ENCODE measurements around the gene FCN3. TPM values are rescaled to one million over a fixed set of nuclear protein-coding genes. Genes with fewer than 3 reads are reported as not detected.

The FCN3 gene
- total and polyA plus RNA-seq, 9 donors: 0.35 to 7.6 (median 2.4) TPM

GRCh38 chr1:27416387-27417111, 41.9 kb upstream of the FCN3 start:
- Histone ChIP-seq H3K4me1 (ENCODE audit: insufficient read depth) (peaks cover 1% of the 10 kb centered on the region), H3K9me3 (no peaks in the 10 kb centered on the region), H3K27ac (no peak overlapping the region), H3K4me3 (no peak overlapping the region), H3K36me3 (no peaks in the 10 kb centered on the region), H3K27me3 (no peaks in the 10 kb centered on the region)
- 81 to 91% (median 86%) methylated on average over 3 of the region's 3 CpGs for WGBS, 3 donors
- intact Hi-C loops (cut with DNase I): loop anchor here in 1 of 4 donors (5.0 kb wide), 1 partner anchor 186 kb away; the partner anchor contains the start of gene AHDC1
- no peak for TF ChIP-seq CTCF (IDR thresholded peaks at IDR 0.05)
- TF ChIP-seq POLR2A (IDR thresholded peaks at IDR 0.05): no peak
- TF ChIP-seq EP300 (IDR thresholded peaks at IDR 0.05): no peak
- DNase-seq: no peak

- no peak for TF ChIP-seq EP300 (IDR thresholded peaks at IDR 0.05)
- intact Hi-C loops (cut with DNase I): no loop called here
- peaks cover 1% of the 10 kb centered on the region for H3K4me1 ChIP-seq (ENCODE audit: insufficient read depth)
- H3K9me3 ChIP-seq: no peaks in the 10 kb centered on the region
- no peaks in the 10 kb centered on the region for H3K27me3 ChIP-seq
- no peak for DNase-seq
- H3K4me3 ChIP-seq: no peak overlapping the region
- no peaks in the 10 kb centered on the region for H3K36me3 ChIP-seq
- no peak overlapping the region for H3K27ac ChIP-seq
- WGBS, 3 donors: 93 to 97% (median 96%) methylated on average over 1 of the region's 1 CpG
Measured at GRCh38 chr1:27414091-27414490, 39.5 kb upstream of the FCN3 start.

- no peak overlapping the region for H3K4me3 ChIP-seq
- no peaks in the 10 kb centered on the region for H3K27me3 ChIP-seq
- WGBS, 3 donors: 70 to 78% (median 76%) methylated on average over 4 of the region's 4 CpGs
- intact Hi-C loops (cut with DNase I): no loop called here
- no peaks in the 10 kb centered on the region for H3K9me3 ChIP-seq
- no peak overlapping the region for H3K27ac ChIP-seq
- H3K4me1 ChIP-seq (ENCODE audit: insufficient read depth): no peaks in the 10 kb centered on the region
- no peak for TF ChIP-seq CTCF (IDR thresholded peaks at IDR 0.05)
- TF ChIP-seq POLR2A (IDR thresholded peaks at IDR 0.05): no peak
- no peak for TF ChIP-seq EP300 (IDR thresholded peaks at IDR 0.05)
- no peak for DNase-seq
- H3K36me3 ChIP-seq: no peaks in the 10 kb centered on the region
Measured at GRCh38 chr1:27413004-27413403, 38.4 kb upstream of the FCN3 start.

GRCh38 chr1:27412502-27412901, 37.9 kb upstream of the FCN3 start:
- H3K36me3 ChIP-seq: no peaks in the 10 kb centered on the region
- WGBS, 3 donors: 86 to 88% (median 87%) methylated on average over 4 of the region's 4 CpGs
- no peaks in the 10 kb centered on the region for H3K27me3 ChIP-seq
- no peak for DNase-seq
- H3K4me3 ChIP-seq: no peak overlapping the region
- no peaks in the 10 kb centered on the region for H3K9me3 ChIP-seq
- H3K27ac ChIP-seq: no peak overlapping the region
- intact Hi-C loops (cut with DNase I): no loop called here
- H3K4me1 ChIP-seq (ENCODE audit: insufficient read depth): no peaks in the 10 kb centered on the region
- no peak for TF ChIP-seq CTCF (IDR thresholded peaks at IDR 0.05)
- no peak for TF ChIP-seq POLR2A (IDR thresholded peaks at IDR 0.05)

- Histone ChIP-seq H3K4me1 (ENCODE audit: insufficient read depth) (no peaks in the 10 kb centered on the region), H3K4me3 (no peak overlapping the region), H3K36me3 (no peaks in the 10 kb centered on the region), H3K27me3 (no peaks in the 10 kb centered on the region), H3K9me3 (no peaks in the 10 kb centered on the region), H3K27ac (no peak overlapping the region)
- no peak for TF ChIP-seq CTCF (IDR thresholded peaks at IDR 0.05)
- TF ChIP-seq EP300 (IDR thresholded peaks at IDR 0.05): no peak
- no peak for TF ChIP-seq POLR2A (IDR thresholded peaks at IDR 0.05)
- intact Hi-C loops (cut with DNase I): no loop called here
- WGBS, 3 donors: 78 to 90% (median 83%) methylated on average over 2 of the region's 2 CpGs
- DNase-seq: no peak
Measured at GRCh38 chr1:27410709-27411108, 36.1 kb upstream of the FCN3 start.

Data from ovary (tissue), 9 donors.